Caco-2 (cell line): ENCODE results near the gene RAC2. TPM values are rescaled to one million over a fixed set of nuclear protein-coding genes. Genes with fewer than 3 reads are reported as not detected.

Experiments
- BruUV-seq: library from RNA; stranded (reverse); fragments of 400-500 nt; replicated peaks from 2 replicates; lab custom pipeline; 2021; lab: Mats Ljungman, UMichigan
- CTCF ChIA-PET: fragments of 300-600 bp; sonication (Branson Sonifier 250); formaldehyde crosslinking; loops from one replicate; lab custom pipeline; 2022; ENCODE audit warnings: antibody characterized with exemption; lab: Charles Lee
- POLR2A ChIA-PET: fragments of 300-600 bp; sonication (Branson Sonifier 250); formaldehyde crosslinking; loops from one replicate; lab custom pipeline; 2022; ENCODE audit warnings: antibody characterized with exemption; lab: Charles Lee
- DNase-seq, 2 experiments: peaks; one replicate each; pipeline versions ENCODE4 v3.0.0 to v3.0.0-alpha.2; 2020 to 2022
- H3K27me3 ChIP-seq: replicated peaks from 2 replicates; pipeline ENCODE4 v1.6.0; 2011; ENCODE audit warnings: low read length; ENCODE audit not compliant: control insufficient read depth, insufficient read depth
- H3K36me3 ChIP-seq: 2 replicates; pipeline ENCODE4 v1.5.1; 2011; ENCODE audit warnings: low read length; ENCODE audit not compliant: control insufficient read depth, insufficient read depth
- H3K4me1 ChIP-seq: fragments of 250-450 bp; sonication (Bioruptor Pico); 2 replicates; pipeline ENCODE4 v1.5.1; 2020; ENCODE audit warnings: mild to moderate bottlenecking
- H3K4me3 ChIP-seq: 2 replicates; pipeline ENCODE4 v1.5.1; 2011; ENCODE audit warnings: low read depth, mild to moderate bottlenecking, control low read depth, low read length
- H3K9me3 ChIP-seq: fragments of 250-450 bp; sonication (Bioruptor Pico); 2 replicates; pipeline ENCODE4 v1.5.1; 2020; ENCODE audit warnings: mild to moderate bottlenecking, moderate library complexity
- H3K27ac Mint-ChIP-seq: one replicate; pipeline ENCODE4 v1.8.0; 2022; ENCODE audit warnings: mixed read lengths; ENCODE audit not compliant: unreplicated experiment
- H3K27me3 Mint-ChIP-seq: one replicate; pipeline ENCODE4 v1.8.0; 2022; ENCODE audit warnings: mixed read lengths; ENCODE audit not compliant: insufficient read depth, unreplicated experiment
- H3K36me3 Mint-ChIP-seq: one replicate; pipeline ENCODE4 v1.8.0; 2022; ENCODE audit warnings: mild to moderate bottlenecking, mixed read lengths; ENCODE audit not compliant: insufficient read depth, unreplicated experiment
- H3K4me1 Mint-ChIP-seq: one replicate; pipeline ENCODE4 v1.8.0; 2022; ENCODE audit warnings: low read depth, mixed read lengths; ENCODE audit not compliant: unreplicated experiment
- H3K4me3 Mint-ChIP-seq: one replicate; pipeline ENCODE4 v1.8.0; 2022; ENCODE audit warnings: mild to moderate bottlenecking, moderate library complexity, mixed read lengths; ENCODE audit not compliant: unreplicated experiment
- H3K9me3 Mint-ChIP-seq: one replicate; pipeline ENCODE4 v1.8.0; 2022; ENCODE audit warnings: mixed read lengths; ENCODE audit not compliant: unreplicated experiment
- CTCF ChIP-seq, 2 experiments: fragments of 200-600 bp in 1 of 2; IDR thresholded peaks; 1 replicate in 1 of 2; 2 replicates in 1 of 2; pipeline versions ENCODE4 v1.5.1 to v1.8.0; 2011 to 2022; ENCODE audit warnings: antibody characterized with exemption in 1 of 2, control low read depth in 1 of 2, inconsistent platforms in 1 of 2, low read depth in 1 of 2, low read length in 1 of 2, mild to moderate bottlenecking in 1 of 2, moderate library complexity in 1 of 2; ENCODE audit not compliant: insufficient read depth in 1 of 2, severe bottlenecking in 1 of 2, unreplicated experiment in 1 of 2
- intact Hi-C: fragments of 100-400 bp; cut with micrococcal nuclease; formaldehyde crosslinking; loops from one replicate; pipeline ENCODE4 v1.10.0; 2022; ENCODE audit not compliant: unreplicated experiment
- total RNA-seq: library from RNA; stranded (reverse); gene quantifications from 2 replicates; pipeline ENCODE4 v1.2.3, GENCODE V29; 2022

The RAC2 gene
- total RNA-seq, 1 experiment from 2014 or later: 0.25 TPM

- Histone ChIP-seq H3K9me3 (no peaks in the 10 kb centered on the region), H3K4me1 (peaks cover 21% of the 10 kb centered on the region), H3K36me3 (no peaks in the 10 kb centered on the region), H3K27me3 (no peaks in the 10 kb centered on the region), H3K4me3 (no peak overlapping the region)
- Mint-ChIP-seq H3K36me3 (peaks cover 16% of the 10 kb centered on the region), H3K4me1 (peaks cover 14% of the 10 kb centered on the region), H3K9me3 (no peaks in the 10 kb centered on the region), H3K27ac (no peak overlapping the region), H3K27me3 (no peaks in the 10 kb centered on the region), H3K4me3 (no peak overlapping the region)
- intact Hi-C loops: no loop called here
- ChIA-PET CTCF (no interaction called here), POLR2A (no interaction called here)
- DNase-seq: no peak
- BruUV-seq: no TSS peak
- TF ChIP-seq CTCF (IDR thresholded peaks at IDR 0.05; ENCODE audit: insufficient read depth in 1 of 2, low read depth in 1 of 2, low read length in 1 of 2, severe bottlenecking in 1 of 2, unreplicated experiment in 1 of 2): no peak
Observed at GRCh38 chr22:37182949-37183245, 61.2 kb downstream of the RAC2 start.

GRCh38 chr22:37182101-37182948 lies 61.7 kb downstream of the RAC2 start:
- H3K27me3 Mint-ChIP-seq: no peaks in the 10 kb centered on the region
- Histone ChIP-seq H3K9me3 (no peaks in the 10 kb centered on the region), H3K4me1 (peaks cover 15% of the 10 kb centered on the region; the same call in 1 of the 2 replicates), H3K36me3 (no peaks in the 10 kb centered on the region), H3K4me3 (no peak overlapping the region), H3K27me3 (no peaks in the 10 kb centered on the region)
- CTCF ChIA-PET: no interaction called here
- no peak for DNase-seq
- no TSS peak for BruUV-seq
- POLR2A ChIA-PET: no interaction called here
- peaks cover 9% of the 10 kb centered on the region for H3K4me1 Mint-ChIP-seq
- no peak for TF ChIP-seq CTCF (IDR thresholded peaks at IDR 0.05; ENCODE audit: insufficient read depth in 1 of 2, low read depth in 1 of 2, low read length in 1 of 2, severe bottlenecking in 1 of 2, unreplicated experiment in 1 of 2)
- peaks cover 12% of the 10 kb centered on the region for H3K36me3 Mint-ChIP-seq
- no peak overlapping the region for H3K27ac Mint-ChIP-seq
- H3K9me3 Mint-ChIP-seq: no peaks in the 10 kb centered on the region
- no peak overlapping the region for H3K4me3 Mint-ChIP-seq
- intact Hi-C loops: no loop called here

GRCh38 chr22:37181681-37182080 lies 62.4 kb downstream of the RAC2 start:
- ChIA-PET CTCF (no interaction called here), POLR2A (no interaction called here)
- Histone ChIP-seq H3K9me3 (no peaks in the 10 kb centered on the region), H3K4me1 (peaks cover 9% of the 10 kb centered on the region; the same call in 1 of the 2 replicates), H3K36me3 (no peaks in the 10 kb centered on the region), H3K4me3 (no peak overlapping the region), H3K27me3 (no peaks in the 10 kb centered on the region)
- Mint-ChIP-seq H3K36me3 (peaks cover 12% of the 10 kb centered on the region), H3K4me1 (peaks cover 9% of the 10 kb centered on the region), H3K4me3 (no peak overlapping the region), H3K9me3 (no peaks in the 10 kb centered on the region), H3K27me3 (no peaks in the 10 kb centered on the region), H3K27ac (no peak overlapping the region)
- no peak for TF ChIP-seq CTCF (IDR thresholded peaks at IDR 0.05; ENCODE audit: insufficient read depth in 1 of 2, low read depth in 1 of 2, low read length in 1 of 2, severe bottlenecking in 1 of 2, unreplicated experiment in 1 of 2)
- no TSS peak for BruUV-seq
- intact Hi-C loops: no loop called here
- DNase-seq: no peak
